HL-60 (cell line): ENCODE results near the gene SYNGAP1.

Experiments used
- CTCF ChIP-seq: IDR thresholded peaks from one replicate; pipeline ENCODE4 v1.5.1; 2011; ENCODE audit warnings: low read length, control low read depth, inconsistent platforms; ENCODE audit not compliant: insufficient read depth
- POLR2AphosphoS5 ChIP-seq: IDR thresholded peaks from 2 replicates; pipeline ENCODE4 v1.6.1; 2012; ENCODE audit warnings: low read depth
- SPI1 ChIP-seq: IDR thresholded peaks from 2 replicates; pipeline ENCODE4 v1.6.1; 2012; ENCODE audit warnings: low read depth, mild to moderate bottlenecking, borderline replicate concordance
- TF ChIP-seq, protein P1 (sequence below): IDR thresholded peaks from 2 replicates; pipeline ENCODE4 v1.6.1; 2012; ENCODE audit warnings: low read depth; ENCODE audit not compliant: insufficient replicate concordance

DNA sequence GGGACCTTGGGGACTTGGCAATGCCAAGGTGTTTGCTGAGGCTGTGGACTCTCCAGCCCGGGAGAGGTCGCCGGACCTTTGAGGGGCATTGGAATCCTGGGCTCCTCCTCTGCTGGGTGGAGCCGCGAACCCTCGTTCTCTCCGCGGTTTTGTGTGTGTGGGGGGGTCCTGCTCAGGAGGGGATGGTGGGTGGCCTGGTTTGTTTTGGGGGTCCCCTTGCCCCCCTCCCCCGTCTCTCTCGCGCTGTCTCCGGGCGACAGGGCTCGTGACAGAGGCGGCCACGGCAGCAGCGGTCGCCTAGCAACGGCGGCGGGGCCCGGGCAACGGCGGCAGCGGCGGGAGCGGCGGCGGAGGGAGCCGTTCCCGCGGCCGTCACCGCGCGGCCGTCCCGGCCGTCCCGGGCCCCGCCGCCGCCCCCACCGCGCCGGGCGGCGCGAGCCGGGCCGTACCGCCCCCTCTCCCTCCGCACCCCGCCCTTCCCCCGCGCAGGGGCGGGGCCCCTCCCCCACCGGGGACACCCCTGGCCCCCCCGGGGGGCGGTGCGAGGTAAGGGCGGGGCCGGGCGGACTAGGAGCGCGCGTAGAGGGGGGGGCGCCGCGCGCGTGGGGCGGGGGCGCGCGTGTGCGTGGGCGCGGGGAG lies 7.8 kb downstream of the SYNGAP1 start:
- no peak for TF ChIP-seq POLR2AphosphoS5
- no peak for TF ChIP-seq CTCF
- TF ChIP-seq, protein P1, sequence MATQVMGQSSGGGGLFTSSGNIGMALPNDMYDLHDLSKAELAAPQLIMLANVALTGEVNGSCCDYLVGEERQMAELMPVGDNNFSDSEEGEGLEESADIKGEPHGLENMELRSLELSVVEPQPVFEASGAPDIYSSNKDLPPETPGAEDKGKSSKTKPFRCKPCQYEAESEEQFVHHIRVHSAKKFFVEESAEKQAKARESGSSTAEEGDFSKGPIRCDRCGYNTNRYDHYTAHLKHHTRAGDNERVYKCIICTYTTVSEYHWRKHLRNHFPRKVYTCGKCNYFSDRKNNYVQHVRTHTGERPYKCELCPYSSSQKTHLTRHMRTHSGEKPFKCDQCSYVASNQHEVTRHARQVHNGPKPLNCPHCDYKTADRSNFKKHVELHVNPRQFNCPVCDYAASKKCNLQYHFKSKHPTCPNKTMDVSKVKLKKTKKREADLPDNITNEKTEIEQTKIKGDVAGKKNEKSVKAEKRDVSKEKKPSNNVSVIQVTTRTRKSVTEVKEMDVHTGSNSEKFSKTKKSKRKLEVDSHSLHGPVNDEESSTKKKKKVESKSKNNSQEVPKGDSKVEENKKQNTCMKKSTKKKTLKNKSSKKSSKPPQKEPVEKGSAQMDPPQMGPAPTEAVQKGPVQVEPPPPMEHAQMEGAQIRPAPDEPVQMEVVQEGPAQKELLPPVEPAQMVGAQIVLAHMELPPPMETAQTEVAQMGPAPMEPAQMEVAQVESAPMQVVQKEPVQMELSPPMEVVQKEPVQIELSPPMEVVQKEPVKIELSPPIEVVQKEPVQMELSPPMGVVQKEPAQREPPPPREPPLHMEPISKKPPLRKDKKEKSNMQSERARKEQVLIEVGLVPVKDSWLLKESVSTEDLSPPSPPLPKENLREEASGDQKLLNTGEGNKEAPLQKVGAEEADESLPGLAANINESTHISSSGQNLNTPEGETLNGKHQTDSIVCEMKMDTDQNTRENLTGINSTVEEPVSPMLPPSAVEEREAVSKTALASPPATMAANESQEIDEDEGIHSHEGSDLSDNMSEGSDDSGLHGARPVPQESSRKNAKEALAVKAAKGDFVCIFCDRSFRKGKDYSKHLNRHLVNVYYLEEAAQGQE = no peak
- no peak for TF ChIP-seq SPI1
